Activated naive CD4-positive, alpha-beta T cell treated with anti-CD3 and anti-CD28 coated beads, Interleukin-2, amount 50 U/mL, for 24 hours (primary cell): ENCODE results near the gene SORCS3.

Experiments
- H3K27ac Mint-ChIP-seq: one replicate; pipeline ENCODE4 v1.8.0; 2021; ENCODE audit warnings: mild to moderate bottlenecking, mixed read lengths
- H3K27me3 Mint-ChIP-seq: one replicate; pipeline ENCODE4 v1.8.0; 2021; ENCODE audit warnings: mixed read lengths
- H3K36me3 Mint-ChIP-seq: one replicate; pipeline ENCODE4 v1.8.0; 2021; ENCODE audit warnings: mixed read lengths
- H3K4me1 Mint-ChIP-seq: one replicate; pipeline ENCODE4 v1.8.0; 2021; ENCODE audit warnings: mixed read lengths
- H3K4me3 Mint-ChIP-seq: one replicate; pipeline ENCODE4 v1.8.0; 2021; ENCODE audit warnings: mild to moderate bottlenecking, mixed read lengths
- H3K9me3 Mint-ChIP-seq: one replicate; pipeline ENCODE4 v1.8.0; 2021; ENCODE audit warnings: mixed read lengths

Gene SORCS3

DNA sequence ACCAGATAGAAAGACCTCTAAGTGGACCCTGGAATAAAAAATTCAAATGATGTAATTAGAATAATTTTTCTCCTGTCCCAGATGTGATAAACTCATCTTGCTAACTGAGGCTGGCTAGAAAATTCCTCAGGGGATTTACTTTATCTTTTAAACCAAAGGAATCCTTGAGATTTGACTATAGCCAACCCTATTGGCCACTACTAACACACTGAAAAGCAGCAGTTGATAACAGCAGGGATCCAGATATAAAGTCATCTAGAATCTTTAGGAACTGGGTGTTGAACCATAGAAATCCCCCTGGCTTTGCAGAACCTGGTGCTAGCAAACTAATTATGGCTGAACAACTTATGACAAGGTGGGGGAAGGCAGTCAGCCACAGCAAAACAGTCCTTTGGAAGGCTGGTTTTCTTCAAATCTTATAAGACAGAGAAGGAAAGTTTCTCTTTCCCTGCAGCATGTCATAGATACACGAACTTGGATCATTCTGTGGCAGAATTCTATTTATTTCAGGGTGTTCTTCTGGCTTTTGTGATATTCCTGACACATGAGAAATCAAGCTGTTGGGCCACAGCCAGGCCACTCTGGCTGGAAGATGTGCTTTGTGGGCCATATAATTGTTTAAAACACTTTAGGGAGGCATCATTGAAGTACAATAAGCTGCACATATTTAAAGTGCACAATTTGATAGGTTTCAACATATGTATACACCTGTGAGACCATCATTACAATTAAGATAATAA is 643.6 kb downstream of the SORCS3 start:
- Mint-ChIP-seq H3K27me3 (no peaks in the 10 kb centered on the region), H3K9me3 (no peaks in the 10 kb centered on the region), H3K4me1 (no peaks in the 10 kb centered on the region), H3K4me3 (no peak overlapping the region), H3K36me3 (no peaks in the 10 kb centered on the region), H3K27ac (no peak overlapping the region)

DNA sequence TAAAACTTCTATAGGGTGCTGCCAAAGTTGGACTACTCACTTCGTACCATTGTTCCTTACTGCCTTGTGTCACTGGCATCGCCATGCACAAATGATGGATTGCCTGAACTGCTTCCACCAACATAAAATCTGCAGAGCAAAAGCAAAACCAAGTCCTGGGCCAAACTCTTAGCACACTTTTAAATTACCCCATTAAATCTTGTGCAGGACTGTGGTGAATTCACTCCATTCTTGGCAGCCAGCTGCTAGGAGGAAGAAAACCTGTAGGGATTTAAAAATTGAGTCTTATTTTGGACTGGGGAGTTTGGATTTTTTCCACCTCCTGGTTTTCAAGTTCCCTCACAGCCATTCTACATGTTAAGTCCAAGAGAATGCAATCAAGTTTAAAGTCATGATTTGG is 646.9 kb downstream of the SORCS3 start:
- Mint-ChIP-seq H3K9me3 (no peaks in the 10 kb centered on the region), H3K36me3 (no peaks in the 10 kb centered on the region), H3K27me3 (no peaks in the 10 kb centered on the region), H3K4me1 (no peaks in the 10 kb centered on the region), H3K4me3 (no peak overlapping the region), H3K27ac (no peak overlapping the region)

DNA sequence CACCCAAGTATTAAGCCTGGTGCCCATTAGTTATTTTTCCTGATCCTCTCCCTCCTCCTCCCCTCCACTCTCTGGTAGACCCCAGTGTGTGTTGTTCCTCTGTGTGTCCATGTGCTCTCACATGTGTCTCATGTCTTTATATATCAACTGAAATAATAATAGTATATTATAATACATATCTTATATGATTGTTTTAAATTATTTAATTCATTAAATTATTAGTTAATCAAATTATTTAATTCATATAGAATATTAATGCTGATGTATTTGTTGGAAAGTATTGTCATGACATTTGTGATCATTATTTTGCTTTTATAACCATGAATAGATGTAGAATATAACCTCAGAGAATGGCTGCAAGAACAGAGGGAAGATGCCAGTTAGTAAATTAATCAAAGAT is 647.5 kb downstream of the SORCS3 start:
- Mint-ChIP-seq H3K27me3 (no peaks in the 10 kb centered on the region), H3K36me3 (no peaks in the 10 kb centered on the region), H3K4me3 (no peak overlapping the region), H3K9me3 (no peaks in the 10 kb centered on the region), H3K4me1 (no peaks in the 10 kb centered on the region), H3K27ac (no peak overlapping the region)

DNA sequence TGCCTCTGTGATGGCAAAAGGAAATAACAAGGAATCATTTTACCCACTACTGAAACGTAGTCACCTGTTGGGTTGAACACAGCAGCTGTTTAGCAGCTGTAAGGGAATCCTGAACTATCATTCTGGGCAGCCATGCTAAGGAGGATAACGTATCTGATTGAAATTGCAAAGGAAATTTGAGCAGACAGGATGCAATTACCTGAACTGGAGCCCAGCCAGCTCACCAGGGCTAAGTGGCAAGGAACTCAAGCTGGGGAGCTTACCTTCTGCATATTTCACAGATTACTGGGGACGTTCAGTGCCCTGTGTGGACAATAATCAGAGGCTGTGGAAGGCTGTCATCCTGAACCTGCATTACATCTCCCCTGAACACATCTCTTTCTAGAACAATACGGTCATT is 650.5 kb downstream of the SORCS3 start:
- H3K4me3 Mint-ChIP-seq = no peak overlapping the region
- H3K36me3 Mint-ChIP-seq = no peaks in the 10 kb centered on the region
- H3K27ac Mint-ChIP-seq = no peak overlapping the region
- H3K4me1 Mint-ChIP-seq = no peaks in the 10 kb centered on the region
- H3K9me3 Mint-ChIP-seq = peaks cover 7% of the 10 kb centered on the region
- H3K27me3 Mint-ChIP-seq = peaks cover 3% of the 10 kb centered on the region

DNA sequence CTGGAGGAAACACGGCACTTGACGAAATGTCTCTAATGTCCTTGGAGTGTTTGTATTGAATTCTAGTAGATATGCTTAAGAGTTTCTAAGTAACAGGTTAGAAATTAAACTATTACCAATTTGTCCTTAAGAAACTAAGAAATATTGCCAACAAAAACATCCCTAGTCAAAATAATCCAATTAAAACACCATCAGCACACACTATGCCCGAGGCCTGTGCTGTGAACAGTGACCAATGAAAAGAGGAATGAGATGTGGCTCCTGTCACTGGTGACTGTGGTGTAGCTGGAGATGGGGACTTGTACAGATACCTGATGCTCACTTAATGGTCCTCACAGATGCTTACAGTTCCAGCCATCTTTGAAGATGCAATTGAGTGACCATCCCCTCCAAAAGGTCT is 651.1 kb downstream of the SORCS3 start:
- Mint-ChIP-seq H3K36me3 (no peaks in the 10 kb centered on the region), H3K27ac (no peak overlapping the region), H3K4me1 (no peaks in the 10 kb centered on the region), H3K9me3 (peaks cover 10% of the 10 kb centered on the region), H3K4me3 (no peak overlapping the region), H3K27me3 (peaks cover 3% of the 10 kb centered on the region)
